A549 (cell line): ENCODE measurements around the gene GRM7.

Source experiments
- BHLHE40 ChIP-seq: IDR thresholded peaks from 2 replicates; pipeline ENCODE4 v1.6.1; 2012; ENCODE audit warnings: low read depth, low read length, inconsistent platforms
- CEBPB ChIP-seq, 2 experiments: fragments of >200 bp in 1 of 2; sonication (Bioruptor Twin) in 1 of 2; formaldehyde crosslinking in 1 of 2; IDR thresholded peaks; 2 replicates each; pipeline ENCODE4 v1.6.1; 2012 to 2016
- EP300 ChIP-seq, 2 experiments: fragments of >200 bp; sonication (Bioruptor Twin); formaldehyde crosslinking; IDR thresholded peaks; 2 replicates in 1 of 2; 3 replicates in 1 of 2; pipeline ENCODE4 v1.6.1; 2016 to 2017
- HDAC2 ChIP-seq: fragments of 200-600 bp; sonication (generic); IDR thresholded peaks from 2 replicates; pipeline ENCODE4 v1.6.1; 2016
- HOXB5 ChIP-seq: fragments of 250-450 bp; sonication (Bioruptor Pico); IDR thresholded peaks from 2 replicates; pipeline ENCODE4 v1.5.0; 2020; ENCODE audit warnings: mild to moderate bottlenecking, moderate library complexity
- JUN ChIP-seq, 2 experiments: fragments of >200 bp; sonication (Bioruptor Twin); formaldehyde crosslinking; IDR thresholded peaks; 2 replicates in 1 of 2; 3 replicates in 1 of 2; pipeline ENCODE4 v1.6.1; 2016 to 2017
- MAFK ChIP-seq: fragments of 450-650 bp; IDR thresholded peaks from 2 replicates; pipeline ENCODE4 v1.6.1; 2014; ENCODE audit not compliant: partially characterized antibody
- NPAS2 ChIP-seq: fragments of 250-450 bp; sonication (Bioruptor Pico); IDR thresholded peaks from 2 replicates; pipeline ENCODE4 v1.8.0; 2022; ENCODE audit warnings: mild to moderate bottlenecking, moderate library complexity, borderline replicate concordance
- POLR2A ChIP-seq: IDR thresholded peaks from 2 replicates; pipeline ENCODE4 v1.6.1; 2012; ENCODE audit warnings: mild to moderate bottlenecking, low read length
- RCOR1 ChIP-seq: fragments of 150-350 bp; IDR thresholded peaks from 2 replicates; pipeline ENCODE4 v1.6.1; 2014; ENCODE audit warnings: antibody characterized with exemption, low read length, low read depth
- TP53 ChIP-seq: fragments of 250-450 bp; sonication (Bioruptor Pico); IDR thresholded peaks from 2 replicates; pipeline ENCODE4 v1.5.0; 2021; ENCODE audit warnings: mild to moderate bottlenecking, moderate library complexity
- TF ChIP-seq, protein P1 (sequence below): fragments of >200 bp; sonication (Bioruptor Twin); formaldehyde crosslinking; IDR thresholded peaks from 3 replicates; pipeline ENCODE4 v1.5.1; 2016
- TF ChIP-seq, protein P2 (sequence below): fragments of 450-650 bp; IDR thresholded peaks from 2 replicates; pipeline ENCODE4 v1.6.1; 2014; ENCODE audit warnings: antibody characterized with exemption

DNA sequence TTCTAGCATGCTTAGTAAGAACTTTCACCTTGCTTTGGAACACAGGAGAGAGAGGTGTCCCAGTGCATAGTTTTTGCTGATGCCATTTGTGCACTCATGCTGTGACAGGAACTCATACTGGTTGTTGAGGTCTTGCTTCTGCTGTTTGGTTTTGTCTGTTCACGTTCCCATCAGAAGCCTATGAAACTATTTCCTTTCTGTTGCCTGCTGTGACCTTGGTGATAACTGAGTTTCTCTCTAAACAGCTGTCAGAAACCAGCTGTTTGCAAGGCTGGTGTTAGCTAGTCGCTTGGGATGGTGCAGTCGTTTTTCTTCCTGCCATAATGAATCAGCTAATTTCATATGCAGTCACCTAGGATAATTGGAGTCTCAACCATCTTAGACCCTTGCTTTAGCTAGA is 724.1 kb downstream of the GRM7 start:
- TF ChIP-seq HDAC2 (no peak), POLR2A (no peak), TP53 (CRISPR knock-in tag) (no peak), HOXB5 (CRISPR knock-in tag) (no peak), BHLHE40 (no peak), MAFK (no peak), JUN (IDR thresholded peaks at IDR 0.05) (no peak), CEBPB (IDR thresholded peaks at IDR 0.05) (no peak), EP300 (IDR thresholded peaks at IDR 0.05) (no peak), NPAS2 (no peak), RCOR1 (no peak)
- TF ChIP-seq, protein P1, sequence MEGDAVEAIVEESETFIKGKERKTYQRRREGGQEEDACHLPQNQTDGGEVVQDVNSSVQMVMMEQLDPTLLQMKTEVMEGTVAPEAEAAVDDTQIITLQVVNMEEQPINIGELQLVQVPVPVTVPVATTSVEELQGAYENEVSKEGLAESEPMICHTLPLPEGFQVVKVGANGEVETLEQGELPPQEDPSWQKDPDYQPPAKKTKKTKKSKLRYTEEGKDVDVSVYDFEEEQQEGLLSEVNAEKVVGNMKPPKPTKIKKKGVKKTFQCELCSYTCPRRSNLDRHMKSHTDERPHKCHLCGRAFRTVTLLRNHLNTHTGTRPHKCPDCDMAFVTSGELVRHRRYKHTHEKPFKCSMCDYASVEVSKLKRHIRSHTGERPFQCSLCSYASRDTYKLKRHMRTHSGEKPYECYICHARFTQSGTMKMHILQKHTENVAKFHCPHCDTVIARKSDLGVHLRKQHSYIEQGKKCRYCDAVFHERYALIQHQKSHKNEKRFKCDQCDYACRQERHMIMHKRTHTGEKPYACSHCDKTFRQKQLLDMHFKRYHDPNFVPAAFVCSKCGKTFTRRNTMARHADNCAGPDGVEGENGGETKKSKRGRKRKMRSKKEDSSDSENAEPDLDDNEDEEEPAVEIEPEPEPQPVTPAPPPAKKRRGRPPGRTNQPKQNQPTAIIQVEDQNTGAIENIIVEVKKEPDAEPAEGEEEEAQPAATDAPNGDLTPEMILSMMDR, result no peak
- TF ChIP-seq, protein P2, sequence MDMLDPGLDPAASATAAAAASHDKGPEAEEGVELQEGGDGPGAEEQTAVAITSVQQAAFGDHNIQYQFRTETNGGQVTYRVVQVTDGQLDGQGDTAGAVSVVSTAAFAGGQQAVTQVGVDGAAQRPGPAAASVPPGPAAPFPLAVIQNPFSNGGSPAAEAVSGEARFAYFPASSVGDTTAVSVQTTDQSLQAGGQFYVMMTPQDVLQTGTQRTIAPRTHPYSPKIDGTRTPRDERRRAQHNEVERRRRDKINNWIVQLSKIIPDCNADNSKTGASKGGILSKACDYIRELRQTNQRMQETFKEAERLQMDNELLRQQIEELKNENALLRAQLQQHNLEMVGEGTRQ, result no peak
